Vagina (tissue), 2 donors: ENCODE results near the gene ZNHIT2. TPM values are rescaled to one million over a fixed set of nuclear protein-coding genes. Genes with fewer than 3 reads are reported as not detected.

ENCODE experiments used
- DNase-seq, 2 donors: peaks; one replicate each; pipeline ENCODE4 v3.0.0-alpha.2; 2017; ENCODE audit errors: extremely low spot score in 2 of 2
- H3K27ac ChIP-seq: fragments of 200-600 bp; sonication (generic); one replicate; pipeline ENCODE4 v1.5.1; 2019
- H3K27me3 ChIP-seq: fragments of 200-600 bp; sonication (generic); one replicate; pipeline ENCODE4 v1.5.1; 2019
- H3K36me3 ChIP-seq, 2 donors: fragments of 200-600 bp; sonication (generic); one replicate each; pipeline ENCODE4 v1.5.1; 2017 to 2019
- H3K4me1 ChIP-seq: fragments of 200-600 bp; sonication (generic); one replicate; pipeline ENCODE4 v1.5.1; 2019
- H3K4me3 ChIP-seq, 2 donors: fragments of 200-600 bp; sonication (generic); 1 replicate in 1 of 2; 2 replicates in 1 of 2; pipeline ENCODE4 v1.5.1; 2016 to 2019
- H3K9me3 ChIP-seq: fragments of 200-600 bp; sonication (generic); one replicate; pipeline ENCODE4 v1.5.1; 2019
- CTCF ChIP-seq, 3 experiments: fragments of 450-650 bp in 2 of 3; fragments of 200-600 bp in 1 of 3; sonication (generic) in 1 of 3; IDR thresholded peaks; one replicate each; pipeline ENCODE4 v1.5.1; 2017 to 2019; ENCODE audit warnings: antibody characterized with exemption in 3 of 3, mild to moderate bottlenecking in 2 of 3, moderate library complexity in 2 of 3
- POLR2A ChIP-seq, 2 donors: fragments of 450-650 bp; IDR thresholded peaks; one replicate each; pipeline ENCODE4 v1.6.1; 2017; ENCODE audit warnings: antibody characterized with exemption in 2 of 2, mild to moderate bottlenecking in 2 of 2, moderate library complexity in 2 of 2
- POLR2AphosphoS5 ChIP-seq, 2 donors: sonication (generic); formaldehyde crosslinking; IDR thresholded peaks; one replicate each; pipeline ENCODE4 v1.9.0; 2017; ENCODE audit warnings: antibody characterized with exemption in 2 of 2, mild to moderate bottlenecking in 2 of 2, low read depth in 1 of 2; ENCODE audit not compliant: insufficient read depth in 1 of 2
- intact Hi-C: fragments of 100-400 bp; cut with DNase I; formaldehyde crosslinking; loops from one replicate; pipeline ENCODE4 v1.15.1; 2023
- total RNA-seq: library from RNA; depleted of rRNA; stranded (reverse); fragments of >200 nt; gene quantifications from one replicate; pipeline ENCODE4 v1.2.3, GENCODE V29; 2016

The ZNHIT2 gene
- total RNA-seq, 1 donor from 2014 or later, result 15.7 TPM

GRCh38 chr11:65160643-65161042, 43.1 kb upstream of the ZNHIT2 start:
- TF ChIP-seq POLR2A (IDR thresholded peaks at IDR 0.05) (no peak), CTCF (IDR thresholded peaks at IDR 0.05) (no peak), POLR2AphosphoS5 (IDR thresholded peaks at IDR 0.05; ENCODE audit: insufficient read depth in 1 of 2, low read depth in 1 of 2) (no peak)
- no peaks in the 10 kb centered on the region for H3K9me3 ChIP-seq
- H3K27ac ChIP-seq, result no peak overlapping the region
- no peaks in the 10 kb centered on the region for H3K4me1 ChIP-seq
- intact Hi-C loops, result no loop called here
- H3K36me3 ChIP-seq, result no peaks in the 10 kb centered on the region
- no peak overlapping the region for H3K4me3 ChIP-seq
- no peaks in the 10 kb centered on the region for H3K27me3 ChIP-seq
- DNase-seq, result no peak

GRCh38 chr11:65159012-65159411, 41.5 kb upstream of the ZNHIT2 start:
- H3K36me3 ChIP-seq, result no peaks in the 10 kb centered on the region
- H3K4me1 ChIP-seq, result no peaks in the 10 kb centered on the region
- H3K4me3 ChIP-seq, result no peak overlapping the region
- H3K9me3 ChIP-seq, result no peaks in the 10 kb centered on the region
- DNase-seq, result no peak
- H3K27ac ChIP-seq, result no peak overlapping the region
- TF ChIP-seq POLR2A (IDR thresholded peaks at IDR 0.05), result no peak
- no peak for TF ChIP-seq POLR2AphosphoS5 (IDR thresholded peaks at IDR 0.05; ENCODE audit: insufficient read depth in 1 of 2, low read depth in 1 of 2)
- TF ChIP-seq CTCF (IDR thresholded peaks at IDR 0.05), result no peak
- H3K27me3 ChIP-seq, result no peaks in the 10 kb centered on the region
- intact Hi-C loops, result no loop called here

GRCh38 chr11:65157336-65157735, 39.8 kb upstream of the ZNHIT2 start:
- Histone ChIP-seq H3K4me3 (no peak overlapping the region), H3K27ac (no peak overlapping the region), H3K9me3 (no peaks in the 10 kb centered on the region), H3K27me3 (no peaks in the 10 kb centered on the region), H3K4me1 (no peaks in the 10 kb centered on the region), H3K36me3 (no peaks in the 10 kb centered on the region)
- TF ChIP-seq POLR2AphosphoS5 (IDR thresholded peaks at IDR 0.05; ENCODE audit: insufficient read depth in 1 of 2, low read depth in 1 of 2) (no peak), POLR2A (IDR thresholded peaks at IDR 0.05) (no peak)
- intact Hi-C loops, result no loop called here
- DNase-seq, result no peak

- H3K27ac ChIP-seq, result no peak overlapping the region
- H3K4me3 ChIP-seq, result no peak overlapping the region
- no peaks in the 10 kb centered on the region for H3K36me3 ChIP-seq
- intact Hi-C loops, result no loop called here
- H3K4me1 ChIP-seq, result no peaks in the 10 kb centered on the region
- TF ChIP-seq CTCF (IDR thresholded peaks at IDR 0.05) (no peak), POLR2AphosphoS5 (IDR thresholded peaks at IDR 0.05; ENCODE audit: insufficient read depth in 1 of 2, low read depth in 1 of 2) (no peak), POLR2A (IDR thresholded peaks at IDR 0.05) (no peak)
- no peaks in the 10 kb centered on the region for H3K27me3 ChIP-seq
- H3K9me3 ChIP-seq, result no peaks in the 10 kb centered on the region
- no peak for DNase-seq
These were observed 39.4 kb upstream of the ZNHIT2 start for GRCh38 chr11:65156926-65157325.

GRCh38 chr11:65156256-65156655, 38.8 kb upstream of the ZNHIT2 start:
- TF ChIP-seq POLR2AphosphoS5 (IDR thresholded peaks at IDR 0.05; ENCODE audit: insufficient read depth in 1 of 2, low read depth in 1 of 2) (no peak), POLR2A (IDR thresholded peaks at IDR 0.05) (no peak), CTCF (IDR thresholded peaks at IDR 0.05) (no peak)
- H3K9me3 ChIP-seq, result no peaks in the 10 kb centered on the region
- H3K27me3 ChIP-seq, result no peaks in the 10 kb centered on the region
- H3K4me3 ChIP-seq, result no peak overlapping the region
- H3K36me3 ChIP-seq, result no peaks in the 10 kb centered on the region
- H3K4me1 ChIP-seq, result peaks cover under 1% of the 10 kb centered on the region
- DNase-seq, result no peak
- intact Hi-C loops, result no loop called here
- H3K27ac ChIP-seq, result no peak overlapping the region
